Renal pelvis (tissue), 4 donors: ENCODE data around the gene FARSB. TPM values are rescaled to one million over a fixed set of nuclear protein-coding genes. Genes with fewer than 3 reads are reported as not detected.
A peak's percentile ranks its signal among the peaks of the same experiment; 100 is the strongest.

Experiments used
- DNase-seq: peaks from one replicate; pipeline ENCODE4 v3.0.0-alpha.2; 2013
- polyA plus RNA-seq, 3 donors: library from polyadenylated mRNA; unstranded; fragments of 120-200 nt; gene quantifications; one replicate each; pipeline ENCODE4 v1.2.1, GENCODE V29; 2013; ENCODE audit not compliant: insufficient read length in 3 of 3

The FARSB gene
- polyA plus RNA-seq, 3 donors = 25.1 to 26.9 (median 25.8) TPM

GRCh38 chr2:222563106-222563718, 92.7 kb downstream of the FARSB start:
- DNase-seq = no peak

GRCh38 chr2:222561817-222562645, 93.9 kb downstream of the FARSB start:
- peak; percentile 82 for DNase-seq

DNA sequence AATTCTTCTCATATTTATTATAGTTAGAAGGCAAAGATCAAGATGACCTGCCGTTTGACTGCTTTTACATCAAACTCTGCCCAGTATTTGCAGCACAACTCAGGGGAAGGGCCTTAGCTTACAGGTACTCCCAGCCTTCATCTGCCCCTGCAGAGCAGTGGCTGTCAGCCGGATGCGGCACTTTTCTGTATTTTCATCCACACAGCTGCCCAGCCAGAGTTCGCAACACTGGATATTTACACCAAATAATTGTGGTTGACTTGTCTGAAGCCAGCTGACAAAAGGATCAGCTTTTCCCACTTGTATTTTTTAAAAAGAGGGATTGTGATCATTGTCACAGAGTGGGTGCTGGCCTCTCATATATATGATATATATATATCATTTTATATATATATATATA, 94.7 kb downstream of the FARSB start:
- no peak for DNase-seq

GRCh38 chr2:222554517-222554916, 101.4 kb downstream of the FARSB start:
- DNase-seq = no peak

DNA sequence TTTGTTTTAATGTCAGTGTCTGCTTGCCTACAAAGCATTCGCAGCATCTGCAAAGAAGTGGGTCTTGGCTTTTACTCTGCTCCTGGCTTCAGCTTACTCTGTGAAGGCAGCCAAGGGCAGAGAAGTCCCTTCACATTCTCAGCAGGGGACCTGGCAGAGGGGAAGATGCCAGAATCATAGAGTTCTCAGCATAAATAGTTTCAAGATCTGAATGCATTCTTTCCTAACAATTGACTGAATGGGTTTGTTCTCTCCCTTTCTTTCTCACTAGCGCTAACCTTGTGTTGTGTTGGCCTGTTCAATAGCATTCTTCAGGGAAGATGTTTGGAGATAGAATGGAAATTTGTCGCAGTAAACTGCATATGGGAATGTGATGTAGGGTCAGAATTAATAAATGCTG, 106.9 kb downstream of the FARSB start:
- DNase-seq = no peak

DNA sequence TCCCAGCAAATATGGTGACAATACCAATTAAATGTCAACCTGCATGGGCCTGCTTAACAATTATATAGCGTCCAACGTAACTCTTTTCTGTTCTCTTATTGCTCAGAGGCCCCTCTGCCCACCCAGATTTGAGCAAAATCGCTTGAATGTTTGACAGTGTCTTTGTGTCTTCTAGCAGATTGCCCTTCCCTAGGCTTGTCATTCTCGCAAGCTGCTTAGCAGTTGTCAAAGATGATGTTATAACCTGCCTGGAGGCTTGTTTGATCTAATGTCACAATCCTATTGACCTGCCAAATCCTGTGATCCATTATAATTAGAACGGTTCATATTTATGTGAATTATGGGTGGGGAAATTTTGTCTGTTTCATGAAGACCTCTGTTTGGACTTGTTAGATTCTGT, 108.8 kb downstream of the FARSB start:
- DNase-seq = no peak

DNA sequence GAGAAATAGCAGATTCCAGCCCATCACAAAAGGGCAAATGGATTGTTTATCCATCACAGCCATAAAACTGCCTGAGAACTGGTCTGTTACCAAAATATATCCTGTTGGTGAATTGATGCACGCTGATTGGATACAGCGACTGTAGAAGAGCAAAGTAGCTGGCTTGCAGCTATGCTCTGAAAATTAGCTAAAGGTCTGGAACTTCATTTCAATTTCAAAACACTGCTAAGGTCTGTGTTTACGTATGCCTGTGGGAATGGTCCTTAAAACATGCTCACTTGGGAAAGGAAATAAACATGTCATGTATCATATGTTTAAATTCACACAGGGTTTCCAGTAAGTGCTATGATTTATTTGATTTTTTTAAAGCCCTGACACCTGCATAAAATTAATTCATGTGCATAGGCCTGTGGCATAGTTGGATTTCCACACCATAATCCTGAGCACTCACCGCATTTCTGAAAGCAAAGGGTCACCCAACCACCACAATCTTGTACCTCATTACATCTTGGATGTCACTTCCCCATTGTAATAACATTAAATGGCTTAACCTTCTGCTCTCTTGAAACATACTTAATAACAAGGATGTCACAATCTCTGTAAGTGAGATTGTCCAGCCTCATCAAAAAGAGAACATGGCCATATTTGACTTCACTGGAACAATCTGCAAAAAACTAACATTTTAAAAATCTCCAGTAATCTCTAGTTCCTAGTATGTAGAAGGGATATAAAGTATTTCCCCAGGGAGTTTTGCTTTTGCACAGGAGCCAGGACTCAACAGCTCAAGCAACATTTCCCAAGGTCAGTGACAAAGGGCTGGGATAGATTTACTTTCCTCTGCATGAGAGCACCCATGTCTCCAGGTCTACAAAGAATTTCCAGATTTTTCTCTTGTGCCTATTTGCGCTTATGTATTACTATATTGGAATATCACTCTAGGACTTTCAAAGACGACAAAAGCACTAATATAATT, 109.8 kb downstream of the FARSB start:
- peak; percentile 55 for DNase-seq

- no peak for DNase-seq
These were observed 111.2 kb downstream of the FARSB start for GRCh38 chr2:222544661-222545060.

DNA sequence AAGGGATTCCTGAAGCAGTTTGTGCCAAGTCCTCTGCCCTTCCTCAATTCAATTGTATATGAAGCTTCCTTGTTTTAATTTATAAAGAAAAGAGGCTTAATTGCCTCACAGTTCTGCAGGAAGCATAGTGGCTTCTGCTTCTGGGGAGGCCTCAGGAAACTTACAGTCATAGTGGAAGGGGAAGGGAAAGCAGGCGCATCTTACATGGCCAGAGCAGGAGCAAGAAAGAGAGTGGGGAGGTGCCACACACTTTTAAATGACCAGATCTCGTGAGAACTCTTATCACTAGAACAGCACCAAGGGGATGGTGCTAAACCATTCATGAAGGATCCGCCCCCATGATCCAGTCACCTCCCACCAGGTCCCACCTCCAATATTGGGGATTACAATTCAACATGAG, 117.4 kb downstream of the FARSB start:
- DNase-seq = no peak

DNA sequence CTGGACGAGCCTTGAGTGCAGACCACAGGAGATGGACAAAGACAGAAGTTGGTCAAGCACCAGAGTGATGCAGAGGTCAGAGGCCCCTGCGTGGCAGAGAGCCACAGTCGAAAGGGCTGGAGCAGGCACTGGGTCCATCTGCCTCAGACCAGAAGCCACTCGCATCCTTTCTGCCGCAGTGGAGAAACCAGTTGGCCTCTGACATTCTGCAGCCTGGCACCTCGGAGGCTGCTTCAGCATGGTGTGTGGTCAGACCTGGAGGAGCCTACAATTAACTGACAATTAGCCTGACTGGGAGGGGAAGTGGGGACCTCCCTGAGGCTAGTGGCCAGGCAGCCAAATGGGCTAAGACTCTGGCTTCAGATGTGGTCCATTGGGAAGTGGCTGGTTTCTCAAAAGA, 120.4 kb downstream of the FARSB start:
- no peak for DNase-seq

DNA sequence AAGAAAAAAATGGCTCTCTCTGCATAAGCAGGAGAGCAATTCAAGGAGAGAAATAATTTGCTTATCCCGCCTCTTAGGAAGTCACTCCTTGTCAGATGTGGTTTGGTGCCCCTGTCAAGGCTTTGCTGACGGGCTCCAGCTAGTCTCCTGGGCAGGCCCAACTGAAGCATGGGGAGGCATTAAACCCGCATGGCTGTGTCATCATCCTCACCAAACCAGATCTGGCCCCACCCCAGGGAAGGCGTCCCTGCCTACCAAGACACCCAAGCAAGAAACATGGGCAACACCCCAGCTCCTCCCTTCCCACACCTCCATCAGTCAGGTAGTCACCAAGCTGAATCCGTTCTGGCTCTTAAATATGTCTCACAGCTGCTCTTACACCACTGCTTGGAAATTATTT, 123.6 kb downstream of the FARSB start:
- DNase-seq = no peak

GRCh38 chr2:222526480-222527277, 129.2 kb downstream of the FARSB start:
- no peak for DNase-seq

GRCh38 chr2:222525811-222526210, 130.1 kb downstream of the FARSB start:
- peak; percentile 72 for DNase-seq

DNA sequence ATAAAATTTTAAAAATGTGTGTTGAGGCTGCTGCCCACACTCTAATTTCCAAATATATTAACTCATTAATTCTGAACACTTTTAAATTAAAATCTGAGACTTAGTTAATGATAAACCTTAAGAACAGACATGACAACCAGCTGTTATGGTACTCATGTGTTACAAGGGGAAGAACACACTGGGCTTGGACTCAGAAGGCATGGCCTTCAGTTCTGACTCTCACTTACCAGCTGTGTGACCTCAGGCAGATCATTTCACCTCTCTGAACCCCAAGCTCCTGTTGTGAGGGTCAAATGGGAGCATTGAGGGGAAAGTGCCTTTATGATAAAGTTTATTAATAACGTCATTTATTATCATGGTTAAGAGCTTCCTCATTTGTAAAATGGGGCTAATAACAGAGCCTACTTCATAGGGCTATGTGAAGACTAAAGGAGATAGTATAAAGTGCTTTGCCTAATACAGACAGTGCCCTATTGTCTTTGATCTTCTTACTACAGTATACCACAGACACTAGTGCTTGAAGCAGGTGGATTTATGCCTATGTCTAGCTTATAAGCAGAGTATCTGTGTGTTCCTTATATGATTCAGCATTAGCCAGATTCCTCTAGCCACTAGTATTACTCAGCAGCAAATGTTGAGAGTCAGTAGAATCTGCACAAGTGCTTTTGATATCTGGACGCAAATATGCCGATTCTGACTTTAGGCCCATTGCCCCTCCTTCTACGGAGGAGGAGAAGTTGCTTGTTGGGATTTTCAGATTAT, 131.9 kb downstream of the FARSB start:
- DNase-seq = no peak

- no peak for DNase-seq
These were observed 133.8 kb downstream of the FARSB start for GRCh38 chr2:222522082-222522481.

DNA sequence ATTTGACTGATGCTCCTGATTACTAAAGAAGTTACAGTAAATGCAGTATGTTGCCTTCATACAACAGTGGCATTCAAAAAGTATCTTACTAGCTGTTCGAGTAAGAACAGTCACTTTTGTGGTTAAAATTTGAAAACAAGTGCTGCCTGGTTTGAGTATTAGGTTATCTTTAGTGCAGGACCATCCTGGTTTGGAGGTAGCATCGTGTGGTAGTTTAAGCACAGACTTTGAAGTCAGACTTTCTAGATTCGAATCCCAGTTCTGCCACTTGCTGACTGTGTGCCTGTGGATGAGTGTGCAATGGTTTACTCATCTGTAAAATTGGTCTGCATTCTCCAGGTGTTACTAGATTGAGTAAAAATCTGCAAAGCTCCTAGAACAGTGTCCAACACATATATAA, 134.8 kb downstream of the FARSB start:
- DNase-seq = no peak
